SU-DHL-6 (cell line): Measurements from ENCODE around the gene SMYD2.

Experiments used
- H2AFZ ChIP-seq: fragments of 200-600 bp; sonication (generic); 2 replicates; pipeline ENCODE4 v1.6.1; 2014; ENCODE audit warnings: low read depth, mild to moderate bottlenecking, moderate library complexity, mixed read lengths, antibody characterized with exemption, low read length; ENCODE audit not compliant: severe bottlenecking
- H3F3A ChIP-seq: fragments of 200-600 bp; shearing (Covaris generic); 2 replicates; pipeline ENCODE4 v1.6.0; 2016; ENCODE audit warnings: antibody characterized with exemption, mild to moderate bottlenecking; ENCODE audit not compliant: insufficient read depth
- H3K27ac ChIP-seq: fragments of 200-600 bp; sonication (generic); 2 replicates; pipeline ENCODE4 v1.5.1; 2016; ENCODE audit warnings: low read depth, mild to moderate bottlenecking, low read length, moderate library complexity, mixed read lengths
- H3K27me3 ChIP-seq: fragments of 200-600 bp; sonication (generic), shearing (Covaris generic); 2 replicates; pipeline ENCODE4 v1.6.0; 2014; ENCODE audit warnings: mild to moderate bottlenecking, low read length
- H3K36me3 ChIP-seq: fragments of 200-600 bp; sonication (generic); 2 replicates; pipeline ENCODE4 v1.6.1; 2014; ENCODE audit warnings: mild to moderate bottlenecking, low read length, mixed read lengths
- H3K4me2 ChIP-seq: fragments of 300-600, 200-600 bp; shearing (Covaris generic), sonication (generic); 2 replicates; pipeline ENCODE4 v1.6.0; 2014; ENCODE audit warnings: low read length, low read depth, mild to moderate bottlenecking; ENCODE audit not compliant: poor library complexity, severe bottlenecking
- H3K4me3 ChIP-seq: fragments of 200-600 bp; sonication (generic); 2 replicates; pipeline ENCODE4 v1.5.1; 2014; ENCODE audit warnings: antibody characterized with exemption, low read length, mild to moderate bottlenecking, mixed read lengths; ENCODE audit not compliant: insufficient read depth, poor library complexity, severe bottlenecking
- H3K79me2 ChIP-seq: fragments of 200-600 bp; sonication (generic); 2 replicates; pipeline ENCODE4 v1.6.1; 2014; ENCODE audit warnings: mild to moderate bottlenecking, low read length, moderate library complexity; ENCODE audit not compliant: insufficient read depth
- H3K9ac ChIP-seq: fragments of 200-600 bp; sonication (generic); 2 replicates; pipeline ENCODE4 v1.7.0; 2014; ENCODE audit warnings: mild to moderate bottlenecking, low read length
- H3K9me2 ChIP-seq: fragments of 200-600 bp; sonication (generic); replicated peaks from 2 replicates; pipeline ENCODE4 v1.6.1; 2014; ENCODE audit warnings: low read length; ENCODE audit not compliant: insufficient read depth
- H3K9me3 ChIP-seq: fragments of 200-600 bp; sonication (generic); 2 replicates; pipeline ENCODE4 v1.6.1; 2014; ENCODE audit warnings: low read length, mixed read lengths; ENCODE audit not compliant: insufficient read depth
- H4K20me1 ChIP-seq: fragments of 200-600 bp; sonication (generic); 2 replicates; pipeline ENCODE4 v1.6.1; 2014; ENCODE audit warnings: low read depth, mild to moderate bottlenecking, antibody characterized with exemption, low read length, moderate library complexity, mixed read lengths
- CTCF ChIP-seq: fragments of 200-600 bp; sonication (generic); IDR thresholded peaks from one replicate; pipeline ENCODE4 v1.5.1; 2017; ENCODE audit warnings: antibody characterized with exemption, mild to moderate bottlenecking, low read length, moderate library complexity; ENCODE audit not compliant: insufficient read depth, poor library complexity, severe bottlenecking
- EZH2phosphoT487 ChIP-seq: fragments of 200-600 bp; sonication (generic), shearing (Covaris generic); conservative IDR thresholded peaks from 2 replicates; pipeline ENCODE4 v1.6.1; 2018; ENCODE audit warnings: mild to moderate bottlenecking, antibody characterized with exemption, low read length, moderate library complexity, mixed read lengths

Gene SMYD2

GRCh38 chr1:214385428-214385827, 104.5 kb downstream of the SMYD2 start:
- H3K9me2 ChIP-seq, result no peaks in the 10 kb centered on the region
- H3K79me2 ChIP-seq, result no peaks in the 10 kb centered on the region
- H3K4me2 ChIP-seq, result no peak overlapping the region
- no peaks in the 10 kb centered on the region for H4K20me1 ChIP-seq
- no peak overlapping the region for H3K9ac ChIP-seq
- H3K36me3 ChIP-seq, result no peaks in the 10 kb centered on the region
- no peaks in the 10 kb centered on the region for H3F3A ChIP-seq
- H3K4me3 ChIP-seq, result no peak overlapping the region
- no peak overlapping the region for H3K27ac ChIP-seq
- no peaks in the 10 kb centered on the region for H3K27me3 ChIP-seq
- H3K9me3 ChIP-seq, result no peaks in the 10 kb centered on the region
- H2AFZ ChIP-seq, result no peak overlapping the region
- no peak for TF ChIP-seq EZH2phosphoT487
- no peak for TF ChIP-seq CTCF

GRCh38 chr1:214386333-214386732, 105.4 kb downstream of the SMYD2 start:
- H2AFZ ChIP-seq, result no peak overlapping the region
- H3K79me2 ChIP-seq, result no peaks in the 10 kb centered on the region
- H3F3A ChIP-seq, result no peaks in the 10 kb centered on the region
- no peak overlapping the region for H3K4me3 ChIP-seq
- H3K36me3 ChIP-seq, result no peaks in the 10 kb centered on the region
- no peaks in the 10 kb centered on the region for H3K27me3 ChIP-seq
- no peak overlapping the region for H3K4me2 ChIP-seq
- H3K9ac ChIP-seq, result no peak overlapping the region
- no peaks in the 10 kb centered on the region for H3K9me3 ChIP-seq
- TF ChIP-seq CTCF (no peak), EZH2phosphoT487 (no peak)
- H4K20me1 ChIP-seq, result no peaks in the 10 kb centered on the region
- no peak overlapping the region for H3K27ac ChIP-seq
- H3K9me2 ChIP-seq, result no peaks in the 10 kb centered on the region
